Measurements from ENCODE around the gene HERPUD1.
"Not testable (repeated sequence)": the region's sequence is repeated elsewhere in the genome, so short reads cannot be mapped to it uniquely, and the experiment has no call there.

Gene HERPUD1

DNA sequence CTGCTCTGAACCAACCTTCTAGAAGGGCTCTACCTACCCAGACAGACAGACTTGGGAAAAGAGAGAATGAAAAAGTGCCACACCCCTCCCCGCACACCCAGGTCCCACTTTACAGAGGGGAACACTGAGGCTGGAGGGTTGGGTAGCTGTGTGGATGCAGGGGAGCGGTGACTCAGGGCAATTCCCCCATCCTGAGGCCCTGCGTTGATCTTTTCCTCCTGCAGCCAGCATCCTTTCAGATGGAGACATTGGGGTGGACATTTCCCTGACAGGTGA, 39.8 kb downstream of the HERPUD1 start:
- Mint-ChIP-seq H3K27me3 (ENCODE audit: low read depth) (no peaks in the 10 kb centered on the region), H3K4me1 (ENCODE audit: low read depth) (peaks cover 35% of the 10 kb centered on the region), H3K27ac (no peak overlapping the region), H3K4me3 (no peak overlapping the region), H3K9me3 (no peaks in the 10 kb centered on the region), H3K36me3 (ENCODE audit: low read depth) (peaks cover 4% of the 10 kb centered on the region)

GRCh38 chr16:56972403-56973293, 40.7 kb downstream of the HERPUD1 start:
- Mint-ChIP-seq H3K4me3 (no peak overlapping the region), H3K27ac (no peak overlapping the region), H3K9me3 (no peaks in the 10 kb centered on the region)

DNA sequence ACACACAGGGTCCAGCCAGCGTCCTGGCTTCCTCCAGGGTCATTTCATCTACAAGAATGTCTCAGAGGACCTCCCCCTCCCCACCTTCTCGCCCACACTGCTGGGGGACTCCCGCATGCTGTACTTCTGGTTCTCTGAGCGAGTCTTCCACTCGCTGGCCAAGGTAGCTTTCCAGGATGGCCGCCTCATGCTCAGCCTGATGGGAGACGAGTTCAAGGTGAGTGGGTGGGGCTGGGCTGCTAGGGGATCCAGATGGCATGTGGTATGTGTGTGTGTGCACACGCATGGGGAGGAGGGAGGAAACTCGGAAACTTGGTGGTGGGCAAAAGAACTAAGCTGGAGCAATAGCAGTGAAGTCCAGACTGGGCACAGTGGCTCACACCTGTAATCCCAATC, 41.4 kb downstream of the HERPUD1 start:
- Mint-ChIP-seq H3K27me3 (ENCODE audit: low read depth) (no peaks in the 10 kb centered on the region), H3K36me3 (ENCODE audit: low read depth) (peaks cover 6% of the 10 kb centered on the region), H3K27ac (no peak overlapping the region), H3K4me3 (no peak overlapping the region), H3K4me1 (ENCODE audit: low read depth) (peaks cover 35% of the 10 kb centered on the region), H3K9me3 (no peaks in the 10 kb centered on the region)

More at GRCh38 chr16:56972403-56973293, 40.7 kb downstream of the HERPUD1 start:
- peaks cover 35% of the 10 kb centered on the region for H3K4me1 Mint-ChIP-seq (ENCODE audit: low read depth)
- no peaks in the 10 kb centered on the region for H3K27me3 Mint-ChIP-seq (ENCODE audit: low read depth)
- peaks cover 6% of the 10 kb centered on the region for H3K36me3 Mint-ChIP-seq (ENCODE audit: low read depth)

GRCh38 chr16:56973899-56974298, 42.0 kb downstream of the HERPUD1 start:
- H3K4me3 Mint-ChIP-seq, H3K9me3 Mint-ChIP-seq: not testable (repeated sequence)

GRCh38 chr16:56974549-56975300, 42.8 kb downstream of the HERPUD1 start:
- H3K4me3 Mint-ChIP-seq, result no peak overlapping the region
- no peaks in the 10 kb centered on the region for H3K9me3 Mint-ChIP-seq
- peak overlapping the region; percentile 50 for H3K27ac Mint-ChIP-seq
- peaks cover 6% of the 10 kb centered on the region for H3K36me3 Mint-ChIP-seq (ENCODE audit: low read depth)
- peaks cover 35% of the 10 kb centered on the region for H3K4me1 Mint-ChIP-seq (ENCODE audit: low read depth)
- H3K27me3 Mint-ChIP-seq (ENCODE audit: low read depth), result no peaks in the 10 kb centered on the region

More at GRCh38 chr16:56973899-56974298, 42.0 kb downstream of the HERPUD1 start:
- not testable (repeated sequence) for H3K27me3 Mint-ChIP-seq (ENCODE audit: low read depth); H3K36me3 Mint-ChIP-seq (ENCODE audit: low read depth); H3K27ac Mint-ChIP-seq
- H3K4me1 Mint-ChIP-seq (ENCODE audit: low read depth), result peaks cover 35% of the 10 kb centered on the region

DNA sequence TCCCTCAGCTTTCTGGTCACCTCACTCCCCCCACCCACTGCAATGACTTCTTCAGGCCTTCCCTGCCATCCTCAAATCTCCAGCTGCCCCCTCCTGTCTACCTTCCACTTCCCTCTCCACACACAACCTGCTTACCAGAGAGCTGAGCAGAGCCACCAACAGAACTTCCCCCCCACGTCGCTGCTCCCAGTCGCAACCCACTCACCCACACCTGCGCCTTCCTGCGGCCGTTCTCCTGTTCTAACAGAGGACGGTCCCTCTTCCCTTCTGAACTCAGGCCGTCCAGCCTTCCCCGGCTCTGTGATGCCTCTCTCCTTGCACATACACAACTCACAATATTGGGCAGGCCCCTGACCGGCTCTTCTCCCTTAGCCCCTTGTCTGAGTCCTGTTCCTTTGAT, 43.8 kb downstream of the HERPUD1 start:
- no peaks in the 10 kb centered on the region for H3K9me3 Mint-ChIP-seq
- H3K27ac Mint-ChIP-seq, result peak overlapping the region; percentile 1
- H3K4me1 Mint-ChIP-seq (ENCODE audit: low read depth), result peaks cover 31% of the 10 kb centered on the region
- H3K4me3 Mint-ChIP-seq, result no peak overlapping the region
- peaks cover 6% of the 10 kb centered on the region for H3K36me3 Mint-ChIP-seq (ENCODE audit: low read depth)
- H3K27me3 Mint-ChIP-seq (ENCODE audit: low read depth), result no peaks in the 10 kb centered on the region

DNA sequence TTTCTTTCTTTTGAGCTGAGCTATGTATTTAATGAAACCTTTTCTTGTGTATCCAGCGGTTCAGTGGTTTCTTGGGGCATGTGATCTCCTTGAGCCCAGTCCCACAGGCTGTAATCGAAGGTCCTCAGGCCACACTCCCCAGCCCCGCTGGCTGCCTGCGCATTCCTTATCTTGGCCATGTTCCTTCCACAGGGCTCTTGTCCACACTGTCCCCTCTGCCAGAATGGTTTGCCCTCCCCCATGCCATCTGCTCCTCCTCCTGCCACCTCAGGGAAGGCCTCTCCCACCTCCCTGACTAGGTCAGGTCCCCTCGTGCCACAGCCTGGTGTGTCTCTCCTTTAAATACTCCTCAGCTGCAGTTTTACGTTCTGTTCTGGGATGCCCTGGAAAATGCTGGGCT, 45.3 kb downstream of the HERPUD1 start:
- Mint-ChIP-seq H3K36me3 (ENCODE audit: low read depth) (peaks cover 14% of the 10 kb centered on the region), H3K9me3 (no peaks in the 10 kb centered on the region), H3K4me1 (ENCODE audit: low read depth) (peaks cover 36% of the 10 kb centered on the region), H3K27me3 (ENCODE audit: low read depth) (no peaks in the 10 kb centered on the region), H3K27ac (no peak overlapping the region), H3K4me3 (no peak overlapping the region)

GRCh38 chr16:56977823-56978430, 46.0 kb downstream of the HERPUD1 start:
- Mint-ChIP-seq H3K27ac (no peak overlapping the region), H3K4me3 (no peak overlapping the region), H3K9me3 (no peaks in the 10 kb centered on the region), H3K36me3 (ENCODE audit: low read depth) (peaks cover 22% of the 10 kb centered on the region), H3K4me1 (ENCODE audit: low read depth) (peaks cover 40% of the 10 kb centered on the region), H3K27me3 (ENCODE audit: low read depth) (no peaks in the 10 kb centered on the region)

GRCh38 chr16:56980201-56980535, 48.2 kb downstream of the HERPUD1 start:
- H3K9me3 Mint-ChIP-seq, result no peaks in the 10 kb centered on the region
- peaks cover 29% of the 10 kb centered on the region for H3K36me3 Mint-ChIP-seq (ENCODE audit: low read depth)
- H3K4me1 Mint-ChIP-seq (ENCODE audit: low read depth), result peaks cover 39% of the 10 kb centered on the region
- no peak overlapping the region for H3K4me3 Mint-ChIP-seq
- no peaks in the 10 kb centered on the region for H3K27me3 Mint-ChIP-seq (ENCODE audit: low read depth)
- no peak overlapping the region for H3K27ac Mint-ChIP-seq

DNA sequence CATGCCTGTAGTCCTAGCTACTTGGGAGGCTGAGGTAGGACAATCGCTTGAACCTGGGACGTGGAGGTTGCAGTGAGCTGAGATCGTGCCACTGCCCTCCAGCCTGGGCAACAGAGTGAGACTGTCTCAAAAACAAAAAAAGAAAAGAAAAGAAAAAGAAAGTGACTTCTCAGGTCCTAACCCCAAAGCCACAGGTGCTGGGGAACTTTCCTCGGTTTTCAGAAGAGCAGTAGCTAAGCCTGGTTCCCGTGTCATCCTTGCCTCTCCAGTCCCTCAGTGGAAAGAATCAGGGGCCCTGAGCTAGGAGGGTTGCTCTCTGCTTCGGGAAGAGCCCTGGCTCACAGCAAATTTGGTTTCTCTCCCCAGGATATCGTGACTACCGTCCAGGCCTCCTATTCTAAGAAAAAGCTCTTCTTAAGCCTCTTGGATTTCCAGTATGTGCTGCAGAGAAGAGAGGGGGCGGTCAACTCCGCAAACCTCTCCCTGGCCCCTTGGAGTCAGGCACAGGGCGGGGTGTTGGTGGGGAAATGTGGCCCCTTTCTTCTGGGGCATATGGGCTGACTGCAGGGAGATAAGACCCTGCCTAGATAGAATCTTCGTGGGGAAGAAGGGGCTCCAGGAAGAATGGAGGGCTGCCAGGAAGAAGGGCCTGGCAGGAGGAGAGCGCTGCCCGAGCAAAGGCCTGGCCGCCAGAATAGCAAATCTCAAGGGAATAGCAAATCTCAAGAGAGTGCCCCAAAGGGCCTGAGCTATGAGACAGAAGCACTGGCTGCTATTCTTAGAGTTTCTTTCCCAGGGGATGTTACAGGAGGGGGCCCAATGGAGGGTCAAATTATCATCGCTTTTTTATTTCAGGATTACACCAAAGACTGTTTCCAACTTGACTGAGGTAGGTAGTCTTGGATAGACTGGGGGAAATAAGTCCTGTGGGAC, 49.1 kb downstream of the HERPUD1 start:
- H3K4me1 Mint-ChIP-seq (ENCODE audit: low read depth), result peaks cover 40% of the 10 kb centered on the region
- H3K27me3 Mint-ChIP-seq (ENCODE audit: low read depth), result no peaks in the 10 kb centered on the region
- no peaks in the 10 kb centered on the region for H3K9me3 Mint-ChIP-seq
- H3K27ac Mint-ChIP-seq, result peak overlapping the region; percentile 31
- H3K36me3 Mint-ChIP-seq (ENCODE audit: low read depth), result peaks cover 29% of the 10 kb centered on the region
- no peak overlapping the region for H3K4me3 Mint-ChIP-seq

DNA sequence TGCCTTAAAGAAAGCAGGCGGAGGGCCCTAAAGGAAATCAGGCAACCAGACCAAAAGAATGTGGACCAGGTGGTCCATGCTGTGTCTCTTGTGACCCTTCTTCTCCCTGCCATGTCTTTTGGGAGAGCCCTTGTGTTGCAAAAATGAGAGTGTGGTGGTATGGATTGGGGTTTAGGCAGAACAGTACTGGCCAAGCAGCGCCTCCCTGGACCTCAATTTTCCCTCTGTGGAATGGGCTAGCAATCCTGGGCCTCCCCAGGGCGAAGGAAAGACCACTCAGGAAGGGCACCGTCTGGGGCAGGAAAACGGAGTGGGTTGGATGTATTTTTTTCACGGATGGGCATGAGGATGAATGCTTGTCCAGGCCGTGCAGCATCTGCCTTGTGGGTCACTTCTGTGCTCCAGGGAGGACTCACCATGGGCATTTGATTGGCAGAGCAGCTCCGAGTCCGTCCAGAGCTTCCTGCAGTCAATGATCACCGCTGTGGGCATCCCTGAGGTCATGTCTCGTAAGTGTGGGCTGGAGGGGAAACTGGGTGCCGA, 49.9 kb downstream of the HERPUD1 start:
- Mint-ChIP-seq H3K36me3 (ENCODE audit: low read depth) (peaks cover 30% of the 10 kb centered on the region), H3K4me3 (no peak overlapping the region), H3K4me1 (ENCODE audit: low read depth) (peaks cover 44% of the 10 kb centered on the region), H3K27ac (no peak overlapping the region), H3K27me3 (ENCODE audit: low read depth) (no peaks in the 10 kb centered on the region), H3K9me3 (no peaks in the 10 kb centered on the region)

- Mint-ChIP-seq H3K27ac (peak overlapping the region; percentile 41), H3K9me3 (no peaks in the 10 kb centered on the region), H3K36me3 (ENCODE audit: low read depth) (peaks cover 32% of the 10 kb centered on the region), H3K27me3 (ENCODE audit: low read depth) (no peaks in the 10 kb centered on the region), H3K4me3 (no peak overlapping the region), H3K4me1 (ENCODE audit: low read depth) (peaks cover 51% of the 10 kb centered on the region)
Observed at GRCh38 chr16:56982695-56983094, 50.8 kb downstream of the HERPUD1 start.

GRCh38 chr16:56983211-56983751, 51.3 kb downstream of the HERPUD1 start:
- no peaks in the 10 kb centered on the region for H3K9me3 Mint-ChIP-seq
- H3K4me1 Mint-ChIP-seq (ENCODE audit: low read depth), result peaks cover 57% of the 10 kb centered on the region
- H3K36me3 Mint-ChIP-seq (ENCODE audit: low read depth), result peaks cover 38% of the 10 kb centered on the region
- no peak overlapping the region for H3K27ac Mint-ChIP-seq
- H3K27me3 Mint-ChIP-seq (ENCODE audit: low read depth), result no peaks in the 10 kb centered on the region
- no peak overlapping the region for H3K4me3 Mint-ChIP-seq

- Mint-ChIP-seq H3K36me3 (ENCODE audit: low read depth) (peaks cover 44% of the 10 kb centered on the region), H3K27me3 (ENCODE audit: low read depth) (no peaks in the 10 kb centered on the region), H3K4me1 (ENCODE audit: low read depth) (peaks cover 59% of the 10 kb centered on the region), H3K9me3 (no peaks in the 10 kb centered on the region), H3K4me3 (no peak overlapping the region), H3K27ac (peak overlapping the region; percentile 8)
Observed at GRCh38 chr16:56984639-56985038, 52.7 kb downstream of the HERPUD1 start.
